Fibroblast of the conjunctiva (primary cell): ENCODE results near the gene CNPY1.

ENCODE experiments used
- DNase-seq: peaks from one replicate; pipeline ENCODE4 v3.0.0-alpha.2; 2010; ENCODE audit warnings: low read depth

CNPY1 gene

GRCh38 chr7:155558961-155559360 lies 12.6 kb upstream of the CNPY1 start:
- DNase-seq, result no peak

- no peak for DNase-seq
Observed at GRCh38 chr7:155558351-155558750, 12.0 kb upstream of the CNPY1 start.

GRCh38 chr7:155557778-155558177 lies 11.4 kb upstream of the CNPY1 start:
- DNase-seq, result no peak

GRCh38 chr7:155556763-155557162 lies 10.4 kb upstream of the CNPY1 start:
- DNase-seq, result no peak

- no peak for DNase-seq
Observed at GRCh38 chr7:155555116-155555695, 8.8 kb upstream of the CNPY1 start.

GRCh38 chr7:155553871-155554270 lies 7.5 kb upstream of the CNPY1 start:
- DNase-seq, result no peak

- no peak for DNase-seq
Observed at GRCh38 chr7:155551785-155552611, 5.6 kb upstream of the CNPY1 start.

- DNase-seq, result no peak
Observed at GRCh38 chr7:155550916-155551315, 4.6 kb upstream of the CNPY1 start.

GRCh38 chr7:155549226-155549625 lies 2.9 kb upstream of the CNPY1 start:
- no peak for DNase-seq

- no peak for DNase-seq
Observed at GRCh38 chr7:155547161-155547791, 917 bp upstream of the CNPY1 start.

GRCh38 chr7:155545348-155545747 lies 1.0 kb downstream of the CNPY1 start:
- DNase-seq, result no peak

GRCh38 chr7:155544485-155544884 lies 1.9 kb downstream of the CNPY1 start:
- no peak for DNase-seq

- DNase-seq, result no peak
Observed at GRCh38 chr7:155543926-155544325, 2.4 kb downstream of the CNPY1 start.

- DNase-seq, result no peak
Observed at GRCh38 chr7:155543011-155543876, 3.1 kb downstream of the CNPY1 start.

GRCh38 chr7:155541986-155542675 lies 4.2 kb downstream of the CNPY1 start:
- no peak for DNase-seq

GRCh38 chr7:155540553-155540952 lies 5.8 kb downstream of the CNPY1 start:
- no peak for DNase-seq

GRCh38 chr7:155538293-155538692 lies 8.1 kb downstream of the CNPY1 start:
- DNase-seq, result no peak

- no peak for DNase-seq
Observed at GRCh38 chr7:155536451-155536850, 9.9 kb downstream of the CNPY1 start.

- DNase-seq, result no peak
Observed at GRCh38 chr7:155534691-155535090, 11.7 kb downstream of the CNPY1 start.

- DNase-seq, result no peak
Observed at GRCh38 chr7:155533827-155534690, 12.3 kb downstream of the CNPY1 start.
